ENCODE results near the gene CLCF1.
A peak's percentile ranks its signal among the peaks of the same experiment; 100 is the strongest.
"Not testable (repeated sequence)": the region's sequence is repeated elsewhere in the genome, so short reads cannot be mapped to it uniquely, and the experiment has no call there.

CLCF1 gene

GRCh38 chr11:67321313-67321871 is 52.0 kb downstream of the CLCF1 start:
- Histone ChIP-seq H3K36me3 (ENCODE audit: insufficient read depth, low read length) (no peaks in the 10 kb centered on the region), H3K4me3 (ENCODE audit: low read length) (no peak overlapping the region), H3K4me1 (ENCODE audit: insufficient read depth, low read length) (peaks cover 8% of the 10 kb centered on the region), H2AFZ (ENCODE audit: low read depth, low read length) (no peak overlapping the region), H3K27me3 (ENCODE audit: insufficient read depth, low read length) (no peaks in the 10 kb centered on the region), H3K9me3 (ENCODE audit: low read length) (no peaks in the 10 kb centered on the region)

- H3K36me3 ChIP-seq (ENCODE audit: insufficient read depth, low read length), result no peaks in the 10 kb centered on the region
- H3K4me3 ChIP-seq (ENCODE audit: low read length), result no peak overlapping the region
- no peak overlapping the region for H2AFZ ChIP-seq (ENCODE audit: low read depth, low read length)
- peaks cover 8% of the 10 kb centered on the region for H3K4me1 ChIP-seq (ENCODE audit: insufficient read depth, low read length)
- no peaks in the 10 kb centered on the region for H3K27me3 ChIP-seq (ENCODE audit: insufficient read depth, low read length)
- no peaks in the 10 kb centered on the region for H3K9me3 ChIP-seq (ENCODE audit: low read length)
These were observed 52.7 kb downstream of the CLCF1 start for GRCh38 chr11:67320691-67321090.

- no peak overlapping the region for H3K4me3 ChIP-seq (ENCODE audit: low read length)
- H3K9me3 ChIP-seq (ENCODE audit: low read length), result no peaks in the 10 kb centered on the region
- H3K27me3 ChIP-seq (ENCODE audit: insufficient read depth, low read length), result no peaks in the 10 kb centered on the region
- H2AFZ ChIP-seq (ENCODE audit: low read depth, low read length), result no peak overlapping the region
- no peaks in the 10 kb centered on the region for H3K36me3 ChIP-seq (ENCODE audit: insufficient read depth, low read length)
- peaks cover 8% of the 10 kb centered on the region for H3K4me1 ChIP-seq (ENCODE audit: insufficient read depth, low read length)
These were observed 53.4 kb downstream of the CLCF1 start for GRCh38 chr11:67320011-67320410.

GRCh38 chr11:67318876-67319275 is 54.5 kb downstream of the CLCF1 start:
- peak overlapping the region; percentile 82 for H3K4me3 ChIP-seq (ENCODE audit: low read length)
- H3K36me3 ChIP-seq (ENCODE audit: insufficient read depth, low read length); H3K27me3 ChIP-seq (ENCODE audit: insufficient read depth, low read length); H2AFZ ChIP-seq (ENCODE audit: low read depth, low read length); H3K9me3 ChIP-seq (ENCODE audit: low read length); H3K4me1 ChIP-seq (ENCODE audit: insufficient read depth, low read length): not testable (repeated sequence)

GRCh38 chr11:67317888-67318555 is 55.4 kb downstream of the CLCF1 start:
- Histone ChIP-seq H3K36me3 (ENCODE audit: insufficient read depth, low read length) (no peaks in the 10 kb centered on the region), H3K27me3 (ENCODE audit: insufficient read depth, low read length) (no peaks in the 10 kb centered on the region), H3K4me3 (ENCODE audit: low read length) (peak overlapping the region; percentile 82), H3K9me3 (ENCODE audit: low read length) (no peaks in the 10 kb centered on the region), H2AFZ (ENCODE audit: low read depth, low read length) (peak overlapping the region; percentile 92), H3K4me1 (ENCODE audit: insufficient read depth, low read length) (peaks cover 8% of the 10 kb centered on the region)

- Histone ChIP-seq H3K4me3 (ENCODE audit: low read length) (peak overlapping the region; percentile 82), H3K9me3 (ENCODE audit: low read length) (no peaks in the 10 kb centered on the region), H3K27me3 (ENCODE audit: insufficient read depth, low read length) (no peaks in the 10 kb centered on the region), H2AFZ (ENCODE audit: low read depth, low read length) (peak overlapping the region; percentile 98), H3K4me1 (ENCODE audit: insufficient read depth, low read length) (peaks cover 8% of the 10 kb centered on the region), H3K36me3 (ENCODE audit: insufficient read depth, low read length) (no peaks in the 10 kb centered on the region)
These were observed 56.1 kb downstream of the CLCF1 start for GRCh38 chr11:67317205-67317887.

GRCh38 chr11:67316882-67317204 is 56.6 kb downstream of the CLCF1 start:
- no peaks in the 10 kb centered on the region for H3K36me3 ChIP-seq (ENCODE audit: insufficient read depth, low read length)

GRCh38 chr11:67315325-67315909 is 58.0 kb downstream of the CLCF1 start:
- Histone ChIP-seq H3K4me3 (ENCODE audit: low read length) (no peak overlapping the region), H3K27me3 (ENCODE audit: insufficient read depth, low read length) (no peaks in the 10 kb centered on the region), H3K9me3 (ENCODE audit: low read length) (no peaks in the 10 kb centered on the region), H3K4me1 (ENCODE audit: insufficient read depth, low read length) (peaks cover 8% of the 10 kb centered on the region), H3K36me3 (ENCODE audit: insufficient read depth, low read length) (no peaks in the 10 kb centered on the region), H2AFZ (ENCODE audit: low read depth, low read length) (no peak overlapping the region)

More at GRCh38 chr11:67316882-67317204, 56.6 kb downstream of the CLCF1 start:
- Histone ChIP-seq H3K27me3 (ENCODE audit: insufficient read depth, low read length) (no peaks in the 10 kb centered on the region), H2AFZ (ENCODE audit: low read depth, low read length) (peak overlapping the region; percentile 98), H3K4me3 (ENCODE audit: low read length) (peak overlapping the region; percentile 82), H3K4me1 (ENCODE audit: insufficient read depth, low read length) (peaks cover 8% of the 10 kb centered on the region), H3K9me3 (ENCODE audit: low read length) (no peaks in the 10 kb centered on the region)

- Histone ChIP-seq H3K36me3 (ENCODE audit: insufficient read depth, low read length) (no peaks in the 10 kb centered on the region), H3K4me3 (ENCODE audit: low read length) (no peak overlapping the region), H3K27me3 (ENCODE audit: insufficient read depth, low read length) (no peaks in the 10 kb centered on the region), H2AFZ (ENCODE audit: low read depth, low read length) (no peak overlapping the region), H3K4me1 (ENCODE audit: insufficient read depth, low read length) (peaks cover 8% of the 10 kb centered on the region), H3K9me3 (ENCODE audit: low read length) (no peaks in the 10 kb centered on the region)
These were observed 59.2 kb downstream of the CLCF1 start for GRCh38 chr11:67314218-67314617.
